WTC11 (cell line): Measurements from ENCODE around the gene AASS. TPM values are rescaled to one million over a fixed set of nuclear protein-coding genes. Genes with fewer than 3 reads are reported as not detected.
A peak's percentile ranks its signal among the peaks of the same experiment; 100 is the strongest.

ENCODE experiments used
- ATAC-seq: fragments of 200-7000 bp; cut with Tn5 transposase; 2 replicates; pipeline ENCODE4 v1.10.0; 2021; ENCODE audit warnings: mild to moderate bottlenecking, moderate library complexity
- CTCF ChIA-PET: fragments of 300-600 bp; sonication (Branson Sonifier 250); formaldehyde crosslinking; loops from one replicate; lab custom pipeline; 2021; ENCODE audit warnings: antibody characterized with exemption; lab: Charles Lee
- POLR2A ChIA-PET: fragments of 350-600 bp; sonication (Branson Sonifier 250); formaldehyde crosslinking; loops from one replicate; lab custom pipeline; 2021; ENCODE audit warnings: antibody characterized with exemption; lab: Charles Lee
- DNase-seq: peaks from one replicate; pipeline ENCODE4 v3.0.0; 2021; ENCODE audit warnings: low spot score
- H3K27ac Mint-ChIP-seq: 2 replicates; pipeline ENCODE4 v1.8.0; 2021; ENCODE audit warnings: mixed read lengths
- H3K27me3 Mint-ChIP-seq: 2 replicates; pipeline ENCODE4 v1.8.0; 2021; ENCODE audit warnings: low read depth, mild to moderate bottlenecking, moderate library complexity, mixed read lengths
- H3K36me3 Mint-ChIP-seq: 2 replicates; pipeline ENCODE4 v1.8.0; 2021; ENCODE audit warnings: mixed read lengths
- H3K4me1 Mint-ChIP-seq: 2 replicates; pipeline ENCODE4 v1.8.0; 2022; ENCODE audit warnings: mixed read lengths
- H3K4me3 Mint-ChIP-seq: 2 replicates; pipeline ENCODE4 v1.8.0; 2021; ENCODE audit warnings: mild to moderate bottlenecking, moderate library complexity, mixed read lengths
- H3K9me3 Mint-ChIP-seq: 2 replicates; pipeline ENCODE4 v1.8.0; 2021; ENCODE audit warnings: mixed read lengths
- ATF6 ChIP-seq: sonication (generic); formaldehyde crosslinking; IDR thresholded peaks from 2 replicates; pipeline ENCODE4 v1.8.1; 2023; ENCODE audit warnings: mild to moderate bottlenecking, missing genetic modification reagents
- CREB1 ChIP-seq: sonication (generic); formaldehyde crosslinking; IDR thresholded peaks from 2 replicates; pipeline ENCODE4 v1.8.0; 2023; ENCODE audit warnings: mild to moderate bottlenecking, missing genetic modification reagents
- ESRRA ChIP-seq: sonication (generic); formaldehyde crosslinking; IDR thresholded peaks from 2 replicates; pipeline ENCODE4 v1.8.1; 2022; ENCODE audit warnings: mild to moderate bottlenecking, missing genetic modification reagents, borderline replicate concordance
- MYBL2 ChIP-seq: sonication (generic); formaldehyde crosslinking; IDR thresholded peaks from 2 replicates; pipeline ENCODE4 v1.8.1; 2023; ENCODE audit warnings: mild to moderate bottlenecking, moderate library complexity, missing genetic modification reagents
- NR1H2 ChIP-seq: sonication (generic); formaldehyde crosslinking; IDR thresholded peaks from 2 replicates; pipeline ENCODE4 v1.9.0; 2021; ENCODE audit warnings: mild to moderate bottlenecking, moderate library complexity, missing genetic modification reagents
- SOX15 ChIP-seq: fragments of 250-450 bp; sonication (Bioruptor Pico); IDR thresholded peaks from 2 replicates; pipeline ENCODE4 v1.9.0; 2021; ENCODE audit warnings: mild to moderate bottlenecking
- ZNF416 ChIP-seq: fragments of 250-450 bp; sonication (Bioruptor Pico); IDR thresholded peaks from 2 replicates; pipeline ENCODE4 v1.9.0; 2021; ENCODE audit warnings: mild to moderate bottlenecking, inconsistent platforms
- ZNF532 ChIP-seq: fragments of 250-450 bp; sonication (Bioruptor Pico); IDR thresholded peaks from 2 replicates; pipeline ENCODE4 v1.9.0; 2021; ENCODE audit warnings: mild to moderate bottlenecking, borderline replicate concordance
- total RNA-seq: library from RNA; stranded (reverse); gene quantifications from 3 replicates; pipeline ENCODE4 v1.2.3, GENCODE V29; 2021
- TF ChIP-seq, protein P1 (sequence below): fragments of 250-450 bp; sonication (Bioruptor Pico); conservative IDR thresholded peaks from 2 replicates; pipeline ENCODE4 v1.9.0; 2021; ENCODE audit warnings: mild to moderate bottlenecking
- TF ChIP-seq, protein P2 (sequence below): fragments of 250-450 bp; sonication (Bioruptor Pico); IDR thresholded peaks from 2 replicates; pipeline ENCODE4 v1.9.0; 2021; ENCODE audit warnings: mild to moderate bottlenecking
- TF ChIP-seq, protein P3 (sequence below): fragments of 250-450 bp; sonication (Bioruptor Pico); IDR thresholded peaks from 2 replicates; pipeline ENCODE4 v1.8.0; 2021; ENCODE audit warnings: mild to moderate bottlenecking
- TF ChIP-seq, protein P4 (sequence below): sonication (generic); formaldehyde crosslinking; IDR thresholded peaks from 2 replicates; pipeline ENCODE4 v1.8.0; 2022; ENCODE audit warnings: mild to moderate bottlenecking, missing genetic modification reagents

AASS gene
- total RNA-seq, 1 experiment from 2014 or later = 308 TPM

DNA sequence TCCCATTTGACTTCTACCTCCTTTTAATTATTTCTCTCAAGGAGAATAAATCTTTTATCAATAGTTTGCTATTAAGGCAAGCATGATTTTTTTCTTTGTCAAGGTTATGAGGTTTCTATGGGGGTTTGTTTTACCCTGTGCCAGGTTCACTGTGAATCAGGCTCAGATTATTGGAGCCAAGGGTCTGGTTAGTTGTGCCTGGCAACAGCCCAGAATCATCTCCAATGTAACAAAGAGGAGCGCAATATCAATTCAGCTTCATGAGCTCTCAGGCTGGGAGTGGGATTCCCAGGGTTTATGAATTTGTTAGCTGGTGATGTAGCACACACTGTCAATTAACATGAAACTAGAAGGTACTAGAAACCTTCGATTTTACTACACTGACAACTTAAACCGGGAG is 73.2 kb downstream of the AASS start:
- DNase-seq (no peak), ATAC-seq (peak; percentile 7; the same call in 1 of the 2 replicates)
- H3K4me1 Mint-ChIP-seq = no peaks in the 10 kb centered on the region; the same call in 1 of the 2 replicates
- ChIA-PET CTCF (no interaction called here), POLR2A (no interaction called here)
- H3K4me3 Mint-ChIP-seq = no peak overlapping the region
- peaks cover 15% of the 10 kb centered on the region for H3K36me3 Mint-ChIP-seq
- no peaks in the 10 kb centered on the region for H3K27me3 Mint-ChIP-seq
- H3K9me3 Mint-ChIP-seq = 0 out of 2 replicates have a peak, but pooled peaks cover under 1% of the 10 kb centered on the region
- TF ChIP-seq, protein P1, sequence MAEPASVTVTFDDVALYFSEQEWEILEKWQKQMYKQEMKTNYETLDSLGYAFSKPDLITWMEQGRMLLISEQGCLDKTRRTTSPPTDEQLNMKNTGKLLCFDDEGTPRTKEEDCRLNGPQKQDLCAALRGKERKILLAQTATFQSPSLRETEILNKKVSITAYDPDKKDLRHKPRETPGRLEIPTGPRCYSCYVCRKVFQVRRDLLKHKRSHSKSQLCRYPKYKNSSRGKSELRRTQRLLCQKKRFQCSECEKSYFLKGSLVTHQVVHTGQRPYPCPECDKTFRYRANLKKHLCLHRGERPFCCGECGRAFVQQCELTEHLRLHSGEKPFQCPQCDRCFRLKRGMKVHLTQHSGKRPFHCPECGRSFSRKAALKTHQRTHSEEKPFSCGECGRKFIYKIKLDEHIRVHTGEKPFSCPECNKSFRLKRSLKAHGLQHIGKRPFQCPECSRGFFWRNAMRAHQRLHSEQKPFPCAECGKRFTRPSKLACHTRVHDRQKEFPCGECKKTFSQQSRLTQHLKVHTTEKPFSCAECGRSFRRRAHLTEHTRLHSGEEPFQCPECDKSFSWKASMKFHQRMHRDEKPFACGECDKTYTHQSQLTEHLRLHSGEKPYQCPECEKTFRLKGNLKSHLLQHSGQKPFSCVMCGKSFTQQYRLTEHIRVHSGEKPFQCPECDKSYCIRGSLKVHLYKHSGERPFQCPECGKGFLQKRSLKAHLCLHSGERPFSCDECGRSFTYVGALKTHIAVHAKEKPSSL (CRISPR knock-in tag) = 0 out of 2 replicates have a peak, but pooled peaks have one; percentile 27
- TF ChIP-seq, protein P2, sequence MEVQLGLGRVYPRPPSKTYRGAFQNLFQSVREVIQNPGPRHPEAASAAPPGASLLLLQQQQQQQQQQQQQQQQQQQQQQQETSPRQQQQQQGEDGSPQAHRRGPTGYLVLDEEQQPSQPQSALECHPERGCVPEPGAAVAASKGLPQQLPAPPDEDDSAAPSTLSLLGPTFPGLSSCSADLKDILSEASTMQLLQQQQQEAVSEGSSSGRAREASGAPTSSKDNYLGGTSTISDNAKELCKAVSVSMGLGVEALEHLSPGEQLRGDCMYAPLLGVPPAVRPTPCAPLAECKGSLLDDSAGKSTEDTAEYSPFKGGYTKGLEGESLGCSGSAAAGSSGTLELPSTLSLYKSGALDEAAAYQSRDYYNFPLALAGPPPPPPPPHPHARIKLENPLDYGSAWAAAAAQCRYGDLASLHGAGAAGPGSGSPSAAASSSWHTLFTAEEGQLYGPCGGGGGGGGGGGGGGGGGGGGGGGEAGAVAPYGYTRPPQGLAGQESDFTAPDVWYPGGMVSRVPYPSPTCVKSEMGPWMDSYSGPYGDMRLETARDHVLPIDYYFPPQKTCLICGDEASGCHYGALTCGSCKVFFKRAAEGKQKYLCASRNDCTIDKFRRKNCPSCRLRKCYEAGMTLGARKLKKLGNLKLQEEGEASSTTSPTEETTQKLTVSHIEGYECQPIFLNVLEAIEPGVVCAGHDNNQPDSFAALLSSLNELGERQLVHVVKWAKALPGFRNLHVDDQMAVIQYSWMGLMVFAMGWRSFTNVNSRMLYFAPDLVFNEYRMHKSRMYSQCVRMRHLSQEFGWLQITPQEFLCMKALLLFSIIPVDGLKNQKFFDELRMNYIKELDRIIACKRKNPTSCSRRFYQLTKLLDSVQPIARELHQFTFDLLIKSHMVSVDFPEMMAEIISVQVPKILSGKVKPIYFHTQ (CRISPR knock-in tag) = no peak
- TF ChIP-seq, protein P3, sequence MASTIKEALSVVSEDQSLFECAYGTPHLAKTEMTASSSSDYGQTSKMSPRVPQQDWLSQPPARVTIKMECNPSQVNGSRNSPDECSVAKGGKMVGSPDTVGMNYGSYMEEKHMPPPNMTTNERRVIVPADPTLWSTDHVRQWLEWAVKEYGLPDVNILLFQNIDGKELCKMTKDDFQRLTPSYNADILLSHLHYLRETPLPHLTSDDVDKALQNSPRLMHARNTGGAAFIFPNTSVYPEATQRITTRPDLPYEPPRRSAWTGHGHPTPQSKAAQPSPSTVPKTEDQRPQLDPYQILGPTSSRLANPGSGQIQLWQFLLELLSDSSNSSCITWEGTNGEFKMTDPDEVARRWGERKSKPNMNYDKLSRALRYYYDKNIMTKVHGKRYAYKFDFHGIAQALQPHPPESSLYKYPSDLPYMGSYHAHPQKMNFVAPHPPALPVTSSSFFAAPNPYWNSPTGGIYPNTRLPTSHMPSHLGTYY (CRISPR knock-in tag) = 0 out of 2 replicates have a peak, but pooled peaks have one; percentile 63
- no peak for TF ChIP-seq NR1H2 (CRISPR knock-in tag)
- no peak overlapping the region for H3K27ac Mint-ChIP-seq

DNA sequence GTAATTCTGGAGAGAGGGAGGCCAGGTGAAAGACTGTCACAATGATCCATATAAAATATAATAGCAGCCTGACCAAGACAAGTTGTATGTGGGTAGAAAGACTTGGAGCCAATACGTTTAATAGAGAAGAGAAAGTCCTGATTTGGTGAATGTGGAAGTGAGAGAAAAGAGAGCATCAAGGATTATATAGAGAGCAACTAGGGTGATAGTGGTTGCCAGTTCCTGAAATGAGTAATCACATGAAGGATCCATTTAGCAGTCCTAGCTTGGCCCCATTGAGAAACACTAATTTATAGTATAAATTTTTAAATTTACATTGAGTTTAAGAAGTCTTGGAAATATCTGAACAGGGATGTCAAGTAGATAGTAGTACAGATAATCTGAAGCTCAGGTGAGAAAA is 74.0 kb downstream of the AASS start:
- POLR2A ChIA-PET = no interaction called here
- TF ChIP-seq CREB1 (CRISPR knock-in tag) (no peak), SOX15 (CRISPR knock-in tag) (no peak), ZNF416 (no peak), ESRRA (CRISPR knock-in tag) (no peak), ZNF532 (CRISPR knock-in tag) (peak; percentile 36; the same call in 1 of the 2 replicates), MYBL2 (CRISPR knock-in tag) (no peak), ATF6 (no peak)
- TF ChIP-seq, protein P4, sequence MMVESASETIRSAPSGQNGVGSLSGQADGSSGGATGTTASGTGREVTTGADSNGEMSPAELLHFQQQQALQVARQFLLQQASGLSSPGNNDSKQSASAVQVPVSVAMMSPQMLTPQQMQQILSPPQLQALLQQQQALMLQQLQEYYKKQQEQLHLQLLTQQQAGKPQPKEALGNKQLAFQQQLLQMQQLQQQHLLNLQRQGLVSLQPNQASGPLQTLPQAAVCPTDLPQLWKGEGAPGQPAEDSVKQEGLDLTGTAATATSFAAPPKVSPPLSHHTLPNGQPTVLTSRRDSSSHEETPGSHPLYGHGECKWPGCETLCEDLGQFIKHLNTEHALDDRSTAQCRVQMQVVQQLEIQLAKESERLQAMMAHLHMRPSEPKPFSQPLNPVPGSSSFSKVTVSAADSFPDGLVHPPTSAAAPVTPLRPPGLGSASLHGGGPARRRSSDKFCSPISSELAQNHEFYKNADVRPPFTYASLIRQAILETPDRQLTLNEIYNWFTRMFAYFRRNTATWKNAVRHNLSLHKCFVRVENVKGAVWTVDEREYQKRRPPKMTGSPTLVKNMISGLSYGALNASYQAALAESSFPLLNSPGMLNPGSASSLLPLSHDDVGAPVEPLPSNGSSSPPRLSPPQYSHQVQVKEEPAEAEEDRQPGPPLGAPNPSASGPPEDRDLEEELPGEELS (CRISPR knock-in tag) = no peak

More for the DNA sequence above, 74.0 kb downstream of the AASS start:
- Mint-ChIP-seq H3K9me3 (no peaks in the 10 kb centered on the region), H3K27ac (no peak overlapping the region), H3K27me3 (no peaks in the 10 kb centered on the region), H3K36me3 (peaks cover 8% of the 10 kb centered on the region), H3K4me3 (no peak overlapping the region), H3K4me1 (no peaks in the 10 kb centered on the region)
- no peak for ATAC-seq
- CTCF ChIA-PET = no interaction called here
- no peak for DNase-seq
